KOPT-K1 (cell line): ENCODE measurements around the gene SLC34A2.

ENCODE experiments used
- H3K27ac ChIP-seq: fragments of 200-600 bp; sonication (generic); 2 replicates; pipeline ENCODE4 v1.5.1; 2016; ENCODE audit warnings: antibody characterized with exemption, mild to moderate bottlenecking, low read depth, low read length; ENCODE audit not compliant: poor library complexity, severe bottlenecking
- H3K36me3 ChIP-seq: fragments of 200-600 bp; sonication (generic); 2 replicates; pipeline ENCODE4 v1.5.1; 2017; ENCODE audit warnings: antibody characterized with exemption, mild to moderate bottlenecking, low read length, moderate library complexity; ENCODE audit not compliant: insufficient read depth
- H3K9me3 ChIP-seq: fragments of 200-600 bp; sonication (generic); 2 replicates; pipeline ENCODE4 v1.5.1; 2017; ENCODE audit warnings: antibody characterized with exemption, low read length, mild to moderate bottlenecking; ENCODE audit not compliant: insufficient read depth, poor library complexity, severe bottlenecking

The SLC34A2 gene

DNA sequence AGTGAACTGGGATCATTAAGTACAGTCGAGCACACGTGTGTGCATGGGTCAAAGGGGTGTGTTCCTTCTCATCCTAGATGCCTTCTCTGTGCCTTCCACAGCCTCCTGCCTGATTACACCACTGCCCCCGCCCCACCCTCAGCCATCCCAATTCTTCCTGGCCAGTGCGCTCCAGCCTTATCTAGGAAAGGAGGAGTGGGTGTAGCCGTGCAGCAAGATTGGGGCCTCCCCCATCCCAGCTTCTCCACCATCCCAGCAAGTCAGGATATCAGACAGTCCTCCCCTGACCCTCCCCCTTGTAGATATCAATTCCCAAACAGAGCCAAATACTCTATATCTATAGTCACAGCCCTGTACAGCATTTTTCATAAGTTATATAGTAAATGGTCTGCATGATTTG lies 22.3 kb downstream of the SLC34A2 start:
- Histone ChIP-seq H3K9me3 (no peaks in the 10 kb centered on the region), H3K36me3 (no peaks in the 10 kb centered on the region), H3K27ac (no peak overlapping the region)

GRCh38 chr4:25687773-25688172 lies 32.1 kb downstream of the SLC34A2 start:
- H3K27ac ChIP-seq = no peak overlapping the region
- H3K9me3 ChIP-seq = no peaks in the 10 kb centered on the region
- H3K36me3 ChIP-seq = no peaks in the 10 kb centered on the region

DNA sequence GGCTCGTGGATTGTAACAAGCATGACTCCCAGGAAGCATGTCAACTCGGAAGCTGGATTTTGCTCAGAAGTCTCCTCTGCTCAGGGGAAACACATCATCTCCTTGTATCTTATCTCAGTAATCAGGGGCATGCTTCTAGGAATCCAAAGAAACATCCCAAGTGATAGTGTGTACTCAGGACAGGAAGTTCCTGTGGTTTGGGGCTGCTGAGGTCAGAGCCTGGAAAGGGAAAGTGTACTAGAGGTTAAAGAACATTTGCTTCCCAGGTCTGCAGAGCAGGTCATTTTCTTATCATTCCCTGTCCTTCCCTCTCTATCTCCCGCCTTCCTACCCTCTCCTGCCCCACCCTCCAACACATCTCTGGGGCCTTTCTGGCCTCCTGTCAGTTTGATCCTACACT lies 38.8 kb downstream of the SLC34A2 start:
- Histone ChIP-seq H3K9me3 (no peaks in the 10 kb centered on the region), H3K36me3 (no peaks in the 10 kb centered on the region), H3K27ac (no peak overlapping the region)

GRCh38 chr4:25696409-25696808 lies 40.8 kb downstream of the SLC34A2 start:
- Histone ChIP-seq H3K27ac (no peak overlapping the region), H3K9me3 (no peaks in the 10 kb centered on the region), H3K36me3 (no peaks in the 10 kb centered on the region)

GRCh38 chr4:25697516-25697915 lies 41.9 kb downstream of the SLC34A2 start:
- Histone ChIP-seq H3K27ac (no peak overlapping the region), H3K36me3 (no peaks in the 10 kb centered on the region), H3K9me3 (no peaks in the 10 kb centered on the region)

DNA sequence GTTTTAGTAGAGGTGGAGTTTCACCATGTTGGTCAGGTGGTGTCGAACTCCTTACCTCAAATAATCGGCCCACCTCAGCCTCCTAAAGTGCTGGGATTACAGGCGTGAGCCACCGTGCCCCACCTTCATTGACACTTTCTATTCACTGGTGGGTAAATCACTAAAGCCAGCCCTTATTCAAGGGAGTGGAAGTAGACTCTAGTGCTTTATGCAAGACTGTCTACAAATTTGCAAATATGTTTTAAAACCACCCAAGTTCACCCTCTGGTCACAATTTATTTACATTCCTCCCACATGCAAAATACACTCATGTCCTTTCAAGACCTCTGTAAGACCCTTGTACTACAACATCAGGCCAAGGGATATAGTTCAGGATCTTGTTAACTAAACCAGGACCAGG lies 45.0 kb downstream of the SLC34A2 start:
- no peaks in the 10 kb centered on the region for H3K36me3 ChIP-seq
- H3K27ac ChIP-seq = no peak overlapping the region
- H3K9me3 ChIP-seq = no peaks in the 10 kb centered on the region

GRCh38 chr4:25702848-25703247 lies 47.2 kb downstream of the SLC34A2 start:
- H3K27ac ChIP-seq = no peak overlapping the region
- no peaks in the 10 kb centered on the region for H3K36me3 ChIP-seq
- H3K9me3 ChIP-seq = no peaks in the 10 kb centered on the region

DNA sequence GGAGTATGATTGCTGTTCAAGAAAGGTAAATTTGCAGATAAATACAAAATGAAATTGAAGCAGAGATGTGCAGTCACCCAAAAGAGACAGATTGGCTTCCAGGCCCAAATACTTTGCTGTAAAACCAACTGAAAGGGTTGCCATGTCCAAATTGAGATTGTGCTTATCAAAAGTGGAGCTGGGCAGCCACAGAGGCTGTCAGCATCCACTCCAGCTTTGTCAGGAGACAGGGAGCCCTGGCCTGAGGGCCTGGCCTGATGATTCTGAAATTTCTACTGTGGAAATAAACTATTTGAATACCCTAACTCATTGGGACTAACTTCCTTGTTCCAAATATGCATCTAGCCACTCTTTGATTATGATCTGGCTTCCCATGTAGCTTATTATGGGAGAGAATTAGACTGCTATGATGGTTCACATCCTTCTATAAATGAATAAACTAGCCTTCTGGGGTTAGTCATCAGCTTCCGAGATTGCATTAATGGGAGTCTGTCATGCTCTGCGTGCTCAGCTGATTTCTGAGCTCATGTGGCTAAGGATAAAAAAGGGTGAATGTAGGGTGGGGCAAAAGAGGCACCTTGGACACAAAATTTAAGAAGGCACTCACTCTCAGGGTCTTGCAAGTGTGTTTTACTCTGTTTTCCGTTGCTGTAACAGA lies 48.2 kb downstream of the SLC34A2 start:
- no peaks in the 10 kb centered on the region for H3K9me3 ChIP-seq
- no peaks in the 10 kb centered on the region for H3K36me3 ChIP-seq

GRCh38 chr4:25704516-25704915 lies 48.9 kb downstream of the SLC34A2 start:
- no peaks in the 10 kb centered on the region for H3K36me3 ChIP-seq
- H3K9me3 ChIP-seq = no peaks in the 10 kb centered on the region
- no peak overlapping the region for H3K27ac ChIP-seq

More for the DNA sequence above, 48.2 kb downstream of the SLC34A2 start:
- no peak overlapping the region for H3K27ac ChIP-seq

DNA sequence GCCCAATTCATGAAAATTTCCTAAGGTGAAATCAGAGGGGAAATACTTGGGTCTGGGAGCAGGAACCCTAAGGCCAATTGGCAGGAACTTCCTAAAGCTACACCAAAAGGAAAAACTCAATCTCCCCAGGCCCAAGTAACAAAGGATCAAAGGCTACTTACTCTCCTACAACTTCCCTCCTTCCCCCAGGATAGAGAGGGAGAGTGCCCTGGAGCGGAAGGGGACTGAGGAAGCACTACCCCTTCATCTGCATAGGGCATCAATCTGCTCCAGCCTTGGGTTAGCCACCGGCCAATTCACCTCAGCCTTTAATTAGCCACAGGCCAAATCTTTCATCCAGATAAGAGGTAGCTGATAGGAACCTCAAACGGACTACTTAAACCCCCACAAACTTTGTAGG lies 55.0 kb downstream of the SLC34A2 start:
- no peaks in the 10 kb centered on the region for H3K36me3 ChIP-seq
- H3K27ac ChIP-seq = no peak overlapping the region
- no peaks in the 10 kb centered on the region for H3K9me3 ChIP-seq

DNA sequence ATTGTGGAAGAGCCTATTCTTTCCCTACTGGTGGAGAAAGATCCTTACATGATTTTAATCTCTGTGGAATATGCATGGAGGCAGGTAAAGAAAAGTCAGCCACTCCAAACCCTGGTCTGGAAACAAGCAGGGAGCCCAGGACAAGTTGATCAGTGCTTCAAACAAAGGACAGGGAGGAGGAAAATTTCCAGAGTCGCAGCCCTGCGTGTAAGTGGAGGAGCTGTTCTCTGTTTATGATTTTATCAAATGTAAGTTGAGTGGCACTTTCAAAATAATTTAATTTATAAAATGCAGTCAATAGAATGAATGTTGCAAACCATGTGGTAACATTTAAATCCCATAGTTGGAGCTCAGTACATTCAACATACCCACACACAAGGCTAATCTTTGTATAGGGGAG lies 57.0 kb downstream of the SLC34A2 start:
- Histone ChIP-seq H3K9me3 (no peaks in the 10 kb centered on the region), H3K36me3 (no peaks in the 10 kb centered on the region), H3K27ac (no peak overlapping the region)

GRCh38 chr4:25713812-25714211 lies 58.2 kb downstream of the SLC34A2 start:
- Histone ChIP-seq H3K27ac (no peak overlapping the region), H3K9me3 (no peaks in the 10 kb centered on the region), H3K36me3 (no peaks in the 10 kb centered on the region)

DNA sequence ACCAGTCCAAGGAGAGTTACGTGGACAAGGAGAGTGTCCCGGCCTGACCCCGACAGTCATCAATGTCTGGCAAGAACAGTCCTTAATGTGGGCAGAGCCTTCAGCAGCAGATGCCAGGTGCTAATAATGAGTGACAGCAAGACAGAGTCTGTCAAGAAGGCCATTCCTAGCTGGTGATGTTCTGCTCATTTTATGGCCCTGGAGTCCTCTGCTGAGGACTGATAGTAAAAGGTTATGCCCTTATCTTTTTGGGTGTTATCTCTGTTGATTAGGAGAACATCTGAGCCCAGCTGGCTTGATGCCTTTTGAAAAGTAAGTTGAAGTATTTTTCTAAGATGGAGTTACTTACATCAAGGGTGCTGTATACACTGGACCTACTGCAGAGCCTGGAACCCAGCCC lies 67.3 kb downstream of the SLC34A2 start:
- Histone ChIP-seq H3K36me3 (no peaks in the 10 kb centered on the region), H3K27ac (no peak overlapping the region), H3K9me3 (no peaks in the 10 kb centered on the region)

GRCh38 chr4:25723409-25723808 lies 67.8 kb downstream of the SLC34A2 start:
- no peak overlapping the region for H3K27ac ChIP-seq
- no peaks in the 10 kb centered on the region for H3K9me3 ChIP-seq
- no peaks in the 10 kb centered on the region for H3K36me3 ChIP-seq

- no peaks in the 10 kb centered on the region for H3K36me3 ChIP-seq
- H3K27ac ChIP-seq = no peak overlapping the region
- H3K9me3 ChIP-seq = no peaks in the 10 kb centered on the region
Measured at GRCh38 chr4:25725870-25726269, 70.2 kb downstream of the SLC34A2 start.

DNA sequence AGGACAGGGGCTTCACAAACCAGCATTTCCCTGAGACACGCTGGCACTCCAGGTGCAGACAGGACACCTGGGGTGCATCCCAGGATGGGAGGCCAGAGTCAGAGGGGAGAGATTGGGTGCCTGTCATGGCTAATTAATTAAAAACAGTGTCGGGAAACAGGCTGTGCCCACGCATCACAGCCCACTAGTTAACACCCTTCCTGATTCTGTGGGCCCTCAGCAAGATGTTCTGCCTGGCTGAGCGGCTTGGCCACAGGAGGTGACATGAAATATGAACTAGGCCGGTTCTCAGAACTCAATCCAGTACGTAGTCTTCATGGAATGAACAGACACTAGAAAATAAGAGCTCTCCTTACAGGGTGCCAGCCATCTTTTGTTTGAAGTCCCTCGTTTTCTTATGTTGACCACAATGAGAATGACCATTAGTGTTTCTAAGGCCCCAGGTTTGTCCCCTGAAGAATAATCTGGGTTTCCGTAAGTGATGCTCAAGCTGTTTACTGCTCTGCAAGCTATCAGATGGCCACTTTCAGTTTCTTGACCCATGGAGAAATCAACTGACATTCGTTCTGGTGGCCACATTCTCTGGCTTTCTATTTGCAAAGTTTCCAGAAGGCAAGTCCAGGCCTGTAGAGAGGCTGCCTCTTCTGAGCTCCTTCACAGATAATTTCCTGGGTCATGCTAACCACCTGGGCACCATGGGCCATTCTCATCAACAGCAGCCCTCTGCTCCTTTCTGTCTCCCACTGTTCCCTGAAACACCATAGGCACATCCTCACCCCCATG lies 72.3 kb downstream of the SLC34A2 start:
- Histone ChIP-seq H3K9me3 (no peaks in the 10 kb centered on the region), H3K36me3 (no peaks in the 10 kb centered on the region), H3K27ac (no peak overlapping the region)
